Peyer's patch (tissue), 4 donors: ENCODE data around the gene PKIG.

Source experiments
- POLR2A ChIP-seq, 2 donors: fragments of 450-650 bp; IDR thresholded peaks; one replicate each; pipeline ENCODE4 v1.5.1; 2017; ENCODE audit warnings: antibody characterized with exemption in 2 of 2, mild to moderate bottlenecking in 2 of 2, moderate library complexity in 2 of 2
- TF ChIP-seq, protein P1 (sequence below), 6 experiments: fragments of 450-650 bp in 4 of 6; fragments of 200-600 bp in 2 of 6; sonication (generic) in 1 of 6; IDR thresholded peaks; one replicate each; pipeline ENCODE4 v1.5.1; 2017 to 2019; ENCODE audit warnings: antibody characterized with exemption in 6 of 6, mild to moderate bottlenecking in 3 of 6, moderate library complexity in 1 of 6

DNA sequence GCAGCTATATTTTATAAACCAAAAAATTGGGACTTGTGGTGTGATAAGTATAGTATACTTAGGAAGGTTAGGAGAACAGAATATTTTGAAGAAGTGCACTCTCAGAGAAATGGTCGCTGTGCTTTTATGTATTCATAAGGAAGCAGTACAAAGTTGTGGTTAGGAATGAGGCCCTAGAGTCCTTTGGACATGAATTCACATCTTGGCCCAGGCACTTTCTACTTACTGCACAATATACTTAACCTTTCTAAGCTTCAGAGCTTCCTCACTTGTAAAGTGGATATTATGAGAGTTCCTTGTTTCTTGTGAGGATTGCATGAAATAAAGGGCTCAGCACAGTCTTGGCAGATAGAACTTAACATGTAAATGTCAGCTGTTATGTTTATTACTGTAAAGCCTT is 39.5 kb upstream of the PKIG start:
- TF ChIP-seq, protein P1, sequence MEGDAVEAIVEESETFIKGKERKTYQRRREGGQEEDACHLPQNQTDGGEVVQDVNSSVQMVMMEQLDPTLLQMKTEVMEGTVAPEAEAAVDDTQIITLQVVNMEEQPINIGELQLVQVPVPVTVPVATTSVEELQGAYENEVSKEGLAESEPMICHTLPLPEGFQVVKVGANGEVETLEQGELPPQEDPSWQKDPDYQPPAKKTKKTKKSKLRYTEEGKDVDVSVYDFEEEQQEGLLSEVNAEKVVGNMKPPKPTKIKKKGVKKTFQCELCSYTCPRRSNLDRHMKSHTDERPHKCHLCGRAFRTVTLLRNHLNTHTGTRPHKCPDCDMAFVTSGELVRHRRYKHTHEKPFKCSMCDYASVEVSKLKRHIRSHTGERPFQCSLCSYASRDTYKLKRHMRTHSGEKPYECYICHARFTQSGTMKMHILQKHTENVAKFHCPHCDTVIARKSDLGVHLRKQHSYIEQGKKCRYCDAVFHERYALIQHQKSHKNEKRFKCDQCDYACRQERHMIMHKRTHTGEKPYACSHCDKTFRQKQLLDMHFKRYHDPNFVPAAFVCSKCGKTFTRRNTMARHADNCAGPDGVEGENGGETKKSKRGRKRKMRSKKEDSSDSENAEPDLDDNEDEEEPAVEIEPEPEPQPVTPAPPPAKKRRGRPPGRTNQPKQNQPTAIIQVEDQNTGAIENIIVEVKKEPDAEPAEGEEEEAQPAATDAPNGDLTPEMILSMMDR (IDR thresholded peaks at IDR 0.05): no peak
- no peak for TF ChIP-seq POLR2A (IDR thresholded peaks at IDR 0.05)
